GM23338 (cell line): ENCODE results near the gene SH3PXD2B. TPM values are rescaled to one million over a fixed set of nuclear protein-coding genes. Genes with fewer than 3 reads are reported as not detected.

Experiments
- ATAC-seq: fragments of 200-7000 bp; cut with Tn5 transposase; 3 replicates; pipeline ENCODE4 v1.9.1; 2020
- DNase-seq: peaks from one replicate; pipeline ENCODE4 v3.0.0-alpha.2; 2015; ENCODE audit warnings: low spot score
- H2AFZ ChIP-seq: fragments of 200-600 bp; sonication (generic); 2 replicates; pipeline ENCODE4 v1.8.0; 2016; ENCODE audit warnings: antibody characterized with exemption, mild to moderate bottlenecking, moderate library complexity
- H3F3A ChIP-seq: fragments of 200-600 bp; sonication (generic); replicated peaks from 2 replicates; pipeline ENCODE4 v1.8.0; 2017; ENCODE audit warnings: antibody characterized with exemption, mixed run types, low read depth
- H3K27ac ChIP-seq: fragments of 200-600 bp; sonication (generic); 2 replicates; pipeline ENCODE4 v1.6.1; 2016; ENCODE audit warnings: low read depth
- H3K27me3 ChIP-seq: fragments of 200-600 bp; sonication (generic); 2 replicates; pipeline ENCODE4 v1.8.0; 2016; ENCODE audit warnings: mild to moderate bottlenecking, mixed run types, moderate library complexity; ENCODE audit not compliant: insufficient read depth
- H3K36me3 ChIP-seq: fragments of 200-600 bp; sonication (generic); 2 replicates; pipeline ENCODE4 v1.8.0; 2016; ENCODE audit warnings: mild to moderate bottlenecking; ENCODE audit not compliant: insufficient read depth
- H3K4me1 ChIP-seq: fragments of 200-600 bp; sonication (generic); 2 replicates; pipeline ENCODE4 v1.8.0; 2016; ENCODE audit warnings: mild to moderate bottlenecking, moderate library complexity; ENCODE audit not compliant: insufficient read depth
- H3K4me2 ChIP-seq: fragments of 200-600 bp; sonication (generic); 2 replicates; pipeline ENCODE4 v1.7.1; 2017; ENCODE audit warnings: mixed run types
- H3K4me3 ChIP-seq: fragments of 200-600 bp; sonication (generic); 2 replicates; pipeline ENCODE4 v1.6.1; 2016; ENCODE audit warnings: mixed run types
- H3K79me2 ChIP-seq: fragments of 200-600 bp; sonication (generic); replicated peaks from 2 replicates; pipeline ENCODE4 v1.8.0; 2017; ENCODE audit warnings: mild to moderate bottlenecking; ENCODE audit not compliant: insufficient read depth
- H3K9me2 ChIP-seq: fragments of 200-600 bp; sonication (generic); 2 replicates; pipeline ENCODE4 v1.8.0; 2017; ENCODE audit not compliant: insufficient read depth
- H4K20me1 ChIP-seq: fragments of 200-600 bp; sonication (generic); replicated peaks from 2 replicates; pipeline ENCODE4 v1.8.0; 2017; ENCODE audit warnings: mild to moderate bottlenecking; ENCODE audit not compliant: insufficient read depth
- H3K27ac Mint-ChIP-seq: 2 replicates; pipeline ENCODE4 v1.8.0; 2020; ENCODE audit warnings: inconsistent platforms, mild to moderate bottlenecking, moderate library complexity, mixed read lengths
- H3K27me3 Mint-ChIP-seq: 3 replicates; pipeline ENCODE4 v1.8.0; 2022; ENCODE audit warnings: low read depth, mild to moderate bottlenecking, moderate library complexity, mixed read lengths, inconsistent platforms; ENCODE audit not compliant: insufficient read depth, poor library complexity
- H3K36me3 Mint-ChIP-seq: 3 replicates; pipeline ENCODE4 v1.8.0; 2021; ENCODE audit warnings: low read depth, mild to moderate bottlenecking, inconsistent platforms, moderate library complexity, mixed read lengths
- H3K4me1 Mint-ChIP-seq: 3 replicates; pipeline ENCODE4 v1.8.0; 2020; ENCODE audit warnings: mild to moderate bottlenecking, inconsistent platforms, mixed read lengths
- H3K4me3 Mint-ChIP-seq: 3 replicates; pipeline ENCODE4 v1.8.0; 2021; ENCODE audit warnings: moderate library complexity, mild to moderate bottlenecking, inconsistent platforms, mixed read lengths
- H3K9me3 Mint-ChIP-seq: 3 replicates; pipeline ENCODE4 v1.8.0; 2020; ENCODE audit warnings: moderate library complexity, mild to moderate bottlenecking, inconsistent platforms, mixed read lengths
- CREB1 ChIP-seq: fragments of 250-450 bp; sonication (Bioruptor Pico); IDR thresholded peaks from 2 replicates; pipeline ENCODE4 v1.5.0; 2020; ENCODE audit warnings: low read depth, mild to moderate bottlenecking, moderate library complexity
- JUNB ChIP-seq: IDR thresholded peaks from one replicate; pipeline ENCODE4 v1.6.1; 2016; ENCODE audit warnings: antibody characterized with exemption; ENCODE audit not compliant: unreplicated experiment
- POLR2AphosphoS5 ChIP-seq: IDR thresholded peaks from 2 replicates; pipeline ENCODE4 v1.6.1; 2016; ENCODE audit warnings: antibody characterized with exemption, low read depth
- STAT1 ChIP-seq: IDR thresholded peaks from one replicate; pipeline ENCODE4 v1.6.1; 2016; ENCODE audit warnings: antibody characterized with exemption; ENCODE audit not compliant: unreplicated experiment
- ZNF114 ChIP-seq: fragments of 250-450 bp; sonication (Bioruptor Pico); IDR thresholded peaks from 2 replicates; pipeline ENCODE4 v1.5.0; 2020; ENCODE audit warnings: mild to moderate bottlenecking, moderate library complexity
- ZNF331 ChIP-seq: fragments of 250-450 bp; sonication (Bioruptor Pico); IDR thresholded peaks from 2 replicates; pipeline ENCODE4 v1.5.0; 2020; ENCODE audit warnings: low read depth, mild to moderate bottlenecking, moderate library complexity
- polyA plus RNA-seq: library from polyadenylated mRNA; unstranded; fragments of >200 nt; fragmentation: Nextera tagmentation; extraction: Ambion mirVana; gene quantifications from 2 replicates; pipeline ENCODE4 v1.2.1, GENCODE V29; 2016
- total RNA-seq: library from RNA; depleted of rRNA; stranded (reverse); fragments of >200 nt; shearing (Covaris generic); gene quantifications from 2 replicates; pipeline ENCODE4 v1.2.3, GENCODE V29; 2014
- TF ChIP-seq, protein P1 (sequence below): IDR thresholded peaks from one replicate; pipeline ENCODE4 v1.6.1; 2018; ENCODE audit warnings: antibody characterized with exemption; ENCODE audit not compliant: unreplicated experiment
- TF ChIP-seq, protein P2 (sequence below), 2 experiments: fragments of 200-600 bp in 1 of 2; sonication (generic) in 1 of 2; conservative IDR thresholded peaks; 2 replicates each; pipeline versions ENCODE4 v1.5.1 to v1.6.1; 2016 to 2017; ENCODE audit warnings: antibody characterized with exemption in 2 of 2, low read depth in 2 of 2, mild to moderate bottlenecking in 2 of 2, moderate library complexity in 1 of 2
- TF ChIP-seq, protein P3 (sequence below): fragments of 250-450 bp; sonication (Bioruptor Pico); IDR thresholded peaks from 2 replicates; pipeline ENCODE4 v1.5.0; 2020; ENCODE audit warnings: mild to moderate bottlenecking, moderate library complexity

Gene SH3PXD2B
- total and polyA plus RNA-seq, 2 experiments from 2014 or later, result 40.2 to 52.5 TPM

DNA sequence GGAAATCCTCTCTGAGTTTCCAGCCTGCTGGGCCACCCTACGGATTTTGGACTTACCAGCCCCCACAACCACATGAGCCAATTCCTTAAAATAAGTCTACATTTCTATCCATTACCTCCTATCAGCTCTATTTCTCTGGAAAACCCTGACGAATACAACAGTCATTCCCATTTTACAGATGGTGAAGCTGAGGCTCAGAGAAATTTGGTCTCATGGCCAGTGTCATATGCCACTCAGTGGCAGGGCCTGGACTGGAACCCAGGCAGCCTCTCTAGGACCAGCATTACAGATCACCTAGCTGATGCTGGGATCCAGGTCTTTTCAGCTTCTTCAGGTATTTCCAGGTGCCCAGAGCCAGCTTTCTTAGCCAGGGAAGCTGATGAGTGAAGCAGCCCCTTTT, 45.0 kb upstream of the SH3PXD2B start (continued):
- TF ChIP-seq, protein P1, sequence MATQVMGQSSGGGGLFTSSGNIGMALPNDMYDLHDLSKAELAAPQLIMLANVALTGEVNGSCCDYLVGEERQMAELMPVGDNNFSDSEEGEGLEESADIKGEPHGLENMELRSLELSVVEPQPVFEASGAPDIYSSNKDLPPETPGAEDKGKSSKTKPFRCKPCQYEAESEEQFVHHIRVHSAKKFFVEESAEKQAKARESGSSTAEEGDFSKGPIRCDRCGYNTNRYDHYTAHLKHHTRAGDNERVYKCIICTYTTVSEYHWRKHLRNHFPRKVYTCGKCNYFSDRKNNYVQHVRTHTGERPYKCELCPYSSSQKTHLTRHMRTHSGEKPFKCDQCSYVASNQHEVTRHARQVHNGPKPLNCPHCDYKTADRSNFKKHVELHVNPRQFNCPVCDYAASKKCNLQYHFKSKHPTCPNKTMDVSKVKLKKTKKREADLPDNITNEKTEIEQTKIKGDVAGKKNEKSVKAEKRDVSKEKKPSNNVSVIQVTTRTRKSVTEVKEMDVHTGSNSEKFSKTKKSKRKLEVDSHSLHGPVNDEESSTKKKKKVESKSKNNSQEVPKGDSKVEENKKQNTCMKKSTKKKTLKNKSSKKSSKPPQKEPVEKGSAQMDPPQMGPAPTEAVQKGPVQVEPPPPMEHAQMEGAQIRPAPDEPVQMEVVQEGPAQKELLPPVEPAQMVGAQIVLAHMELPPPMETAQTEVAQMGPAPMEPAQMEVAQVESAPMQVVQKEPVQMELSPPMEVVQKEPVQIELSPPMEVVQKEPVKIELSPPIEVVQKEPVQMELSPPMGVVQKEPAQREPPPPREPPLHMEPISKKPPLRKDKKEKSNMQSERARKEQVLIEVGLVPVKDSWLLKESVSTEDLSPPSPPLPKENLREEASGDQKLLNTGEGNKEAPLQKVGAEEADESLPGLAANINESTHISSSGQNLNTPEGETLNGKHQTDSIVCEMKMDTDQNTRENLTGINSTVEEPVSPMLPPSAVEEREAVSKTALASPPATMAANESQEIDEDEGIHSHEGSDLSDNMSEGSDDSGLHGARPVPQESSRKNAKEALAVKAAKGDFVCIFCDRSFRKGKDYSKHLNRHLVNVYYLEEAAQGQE, result no peak
- no peak for TF ChIP-seq JUNB

DNA sequence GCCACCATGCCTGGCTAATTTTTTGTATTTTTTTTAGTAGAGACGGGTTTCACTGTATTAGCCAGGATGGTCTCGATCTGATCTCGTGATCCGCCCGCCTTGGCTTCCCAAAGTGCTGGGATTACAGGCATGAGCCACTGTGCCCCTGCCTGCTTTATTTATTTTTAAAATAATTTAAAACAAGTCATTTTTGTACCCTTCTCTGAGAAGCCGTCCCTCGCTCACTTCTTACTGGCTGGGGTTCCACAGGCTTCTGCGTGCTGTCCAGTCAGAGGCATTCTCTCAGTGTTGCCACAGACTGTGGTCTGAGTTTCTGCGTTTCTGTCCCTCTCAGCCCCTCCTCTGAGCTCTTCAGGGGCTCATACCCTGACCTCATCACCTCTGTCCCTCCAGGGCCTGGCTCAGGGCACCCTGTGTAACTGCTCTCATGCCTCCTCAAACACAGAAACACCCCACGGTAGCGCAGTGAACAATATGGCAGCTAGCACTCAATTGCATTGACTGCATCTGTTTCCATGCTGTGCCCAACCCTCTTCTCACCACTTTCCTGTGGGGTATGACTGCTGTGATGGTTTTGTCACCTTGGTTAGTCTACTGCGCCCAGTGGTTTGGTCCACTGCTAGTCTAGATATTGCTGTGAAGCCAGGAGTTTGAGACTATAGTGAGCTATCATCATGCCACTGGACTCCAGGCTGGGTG, 44.3 kb upstream of the SH3PXD2B start:
- no peak for DNase-seq
- H4K20me1 ChIP-seq, result no peaks in the 10 kb centered on the region
- no peaks in the 10 kb centered on the region for H3K27me3 ChIP-seq
- no peaks in the 10 kb centered on the region for H3K36me3 ChIP-seq
- no peak overlapping the region for H3K27ac ChIP-seq
- 0 out of 2 replicates have a peak, but pooled peaks cover 3% of the 10 kb centered on the region for H3K9me2 ChIP-seq
- Mint-ChIP-seq H3K27me3 (peaks cover 17% of the 10 kb centered on the region), H3K27ac (no peak overlapping the region), H3K4me1 (no peaks in the 10 kb centered on the region), H3K36me3 (no peaks in the 10 kb centered on the region), H3K4me3 (no peak overlapping the region), H3K9me3 (no peaks in the 10 kb centered on the region)
- no peak overlapping the region for H3K4me3 ChIP-seq
- H3K79me2 ChIP-seq, result no peaks in the 10 kb centered on the region
- no peak overlapping the region for H2AFZ ChIP-seq
- no peak for ATAC-seq
- H3K4me1 ChIP-seq, result no peaks in the 10 kb centered on the region
- H3F3A ChIP-seq, result no peaks in the 10 kb centered on the region
- H3K4me2 ChIP-seq, result no peak overlapping the region
- TF ChIP-seq STAT1, result no peak
- TF ChIP-seq JUNB, result no peak
- no peak for TF ChIP-seq CREB1
- TF ChIP-seq, protein P2, sequence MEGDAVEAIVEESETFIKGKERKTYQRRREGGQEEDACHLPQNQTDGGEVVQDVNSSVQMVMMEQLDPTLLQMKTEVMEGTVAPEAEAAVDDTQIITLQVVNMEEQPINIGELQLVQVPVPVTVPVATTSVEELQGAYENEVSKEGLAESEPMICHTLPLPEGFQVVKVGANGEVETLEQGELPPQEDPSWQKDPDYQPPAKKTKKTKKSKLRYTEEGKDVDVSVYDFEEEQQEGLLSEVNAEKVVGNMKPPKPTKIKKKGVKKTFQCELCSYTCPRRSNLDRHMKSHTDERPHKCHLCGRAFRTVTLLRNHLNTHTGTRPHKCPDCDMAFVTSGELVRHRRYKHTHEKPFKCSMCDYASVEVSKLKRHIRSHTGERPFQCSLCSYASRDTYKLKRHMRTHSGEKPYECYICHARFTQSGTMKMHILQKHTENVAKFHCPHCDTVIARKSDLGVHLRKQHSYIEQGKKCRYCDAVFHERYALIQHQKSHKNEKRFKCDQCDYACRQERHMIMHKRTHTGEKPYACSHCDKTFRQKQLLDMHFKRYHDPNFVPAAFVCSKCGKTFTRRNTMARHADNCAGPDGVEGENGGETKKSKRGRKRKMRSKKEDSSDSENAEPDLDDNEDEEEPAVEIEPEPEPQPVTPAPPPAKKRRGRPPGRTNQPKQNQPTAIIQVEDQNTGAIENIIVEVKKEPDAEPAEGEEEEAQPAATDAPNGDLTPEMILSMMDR (conservative IDR thresholded peaks at IDR 0.05; ENCODE audit: low read depth in 2 of 2), result no peak
- TF ChIP-seq, protein P3, sequence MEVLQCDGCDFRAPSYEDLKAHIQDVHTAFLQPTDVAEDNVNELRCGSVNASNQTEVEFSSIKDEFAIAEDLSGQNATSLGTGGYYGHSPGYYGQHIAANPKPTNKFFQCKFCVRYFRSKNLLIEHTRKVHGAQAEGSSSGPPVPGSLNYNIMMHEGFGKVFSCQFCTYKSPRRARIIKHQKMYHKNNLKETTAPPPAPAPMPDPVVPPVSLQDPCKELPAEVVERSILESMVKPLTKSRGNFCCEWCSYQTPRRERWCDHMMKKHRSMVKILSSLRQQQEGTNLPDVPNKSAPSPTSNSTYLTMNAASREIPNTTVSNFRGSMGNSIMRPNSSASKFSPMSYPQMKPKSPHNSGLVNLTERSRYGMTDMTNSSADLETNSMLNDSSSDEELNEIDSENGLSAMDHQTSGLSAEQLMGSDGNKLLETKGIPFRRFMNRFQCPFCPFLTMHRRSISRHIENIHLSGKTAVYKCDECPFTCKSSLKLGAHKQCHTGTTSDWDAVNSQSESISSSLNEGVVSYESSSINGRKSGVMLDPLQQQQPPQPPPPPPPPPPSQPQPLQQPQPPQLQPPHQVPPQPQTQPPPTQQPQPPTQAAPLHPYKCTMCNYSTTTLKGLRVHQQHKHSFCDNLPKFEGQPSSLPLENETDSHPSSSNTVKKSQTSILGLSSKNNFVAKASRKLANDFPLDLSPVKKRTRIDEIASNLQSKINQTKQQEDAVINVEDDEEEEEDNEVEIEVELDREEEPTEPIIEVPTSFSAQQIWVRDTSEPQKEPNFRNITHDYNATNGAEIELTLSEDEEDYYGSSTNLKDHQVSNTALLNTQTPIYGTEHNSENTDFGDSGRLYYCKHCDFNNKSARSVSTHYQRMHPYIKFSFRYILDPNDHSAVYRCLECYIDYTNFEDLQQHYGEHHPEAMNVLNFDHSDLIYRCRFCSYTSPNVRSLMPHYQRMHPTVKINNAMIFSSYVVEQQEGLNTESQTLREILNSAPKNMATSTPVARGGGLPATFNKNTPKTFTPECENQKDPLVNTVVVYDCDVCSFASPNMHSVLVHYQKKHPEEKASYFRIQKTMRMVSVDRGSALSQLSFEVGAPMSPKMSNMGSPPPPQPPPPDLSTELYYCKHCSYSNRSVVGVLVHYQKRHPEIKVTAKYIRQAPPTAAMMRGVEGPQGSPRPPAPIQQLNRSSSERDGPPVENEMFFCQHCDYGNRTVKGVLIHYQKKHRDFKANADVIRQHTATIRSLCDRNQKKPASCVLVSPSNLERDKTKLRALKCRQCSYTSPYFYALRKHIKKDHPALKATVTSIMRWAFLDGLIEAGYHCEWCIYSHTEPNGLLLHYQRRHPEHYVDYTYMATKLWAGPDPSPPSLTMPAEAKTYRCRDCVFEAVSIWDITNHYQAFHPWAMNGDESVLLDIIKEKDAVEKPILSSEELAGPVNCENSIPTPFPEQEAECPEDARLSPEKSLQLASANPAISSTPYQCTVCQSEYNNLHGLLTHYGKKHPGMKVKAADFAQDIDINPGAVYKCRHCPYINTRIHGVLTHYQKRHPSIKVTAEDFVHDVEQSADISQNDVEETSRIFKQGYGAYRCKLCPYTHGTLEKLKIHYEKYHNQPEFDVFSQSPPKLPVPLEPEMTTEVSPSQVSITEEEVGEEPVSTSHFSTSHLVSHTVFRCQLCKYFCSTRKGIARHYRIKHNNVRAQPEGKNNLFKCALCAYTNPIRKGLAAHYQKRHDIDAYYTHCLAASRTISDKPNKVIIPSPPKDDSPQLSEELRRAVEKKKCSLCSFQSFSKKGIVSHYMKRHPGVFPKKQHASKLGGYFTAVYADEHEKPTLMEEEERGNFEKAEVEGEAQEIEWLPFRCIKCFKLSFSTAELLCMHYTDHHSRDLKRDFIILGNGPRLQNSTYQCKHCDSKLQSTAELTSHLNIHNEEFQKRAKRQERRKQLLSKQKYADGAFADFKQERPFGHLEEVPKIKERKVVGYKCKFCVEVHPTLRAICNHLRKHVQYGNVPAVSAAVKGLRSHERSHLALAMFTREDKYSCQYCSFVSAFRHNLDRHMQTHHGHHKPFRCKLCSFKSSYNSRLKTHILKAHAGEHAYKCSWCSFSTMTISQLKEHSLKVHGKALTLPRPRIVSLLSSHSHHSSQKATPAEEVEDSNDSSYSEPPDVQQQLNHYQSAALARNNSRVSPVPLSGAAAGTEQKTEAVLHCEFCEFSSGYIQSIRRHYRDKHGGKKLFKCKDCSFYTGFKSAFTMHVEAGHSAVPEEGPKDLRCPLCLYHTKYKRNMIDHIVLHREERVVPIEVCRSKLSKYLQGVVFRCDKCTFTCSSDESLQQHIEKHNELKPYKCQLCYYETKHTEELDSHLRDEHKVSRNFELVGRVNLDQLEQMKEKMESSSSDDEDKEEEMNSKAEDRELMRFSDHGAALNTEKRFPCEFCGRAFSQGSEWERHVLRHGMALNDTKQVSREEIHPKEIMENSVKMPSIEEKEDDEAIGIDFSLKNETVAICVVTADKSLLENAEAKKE (CRISPR knock-in tag), result no peak
- no peak for TF ChIP-seq POLR2AphosphoS5
- TF ChIP-seq, protein P1, result no peak
- no peak for TF ChIP-seq ZNF331 (CRISPR knock-in tag)
- TF ChIP-seq ZNF114 (CRISPR knock-in tag), result no peak
